ENCODE measurements around the gene CMC1. TPM values are rescaled to one million over a fixed set of nuclear protein-coding genes. Genes with fewer than 3 reads are reported as not detected.

The CMC1 gene
- total and polyA plus RNA-seq, 2 donors from 2014 or later = 20.0 to 71.0 TPM

GRCh38 chr3:28287046-28287445, 45.6 kb downstream of the CMC1 start:
- TF ChIP-seq CTCF (IDR thresholded peaks at IDR 0.05; ENCODE audit: borderline replicate concordance, extremely low read depth, insufficient read depth) = no peak
- Histone ChIP-seq H3K9ac (ENCODE audit: low read length in 3 of 3) (no peak overlapping the region), H3K27me3 (ENCODE audit: control insufficient read depth, insufficient read depth, low read length) (no peaks in the 10 kb centered on the region), H3K9me3 (ENCODE audit: control insufficient read depth in 2 of 3, insufficient read depth in 1 of 3, low read length in 3 of 3) (peaks cover 0 to 4% (median 0%) of the 10 kb centered on the region in 3 donors), H3K36me3 (ENCODE audit: control insufficient read depth in 2 of 3, insufficient read depth in 3 of 3, low read length in 3 of 3) (peaks cover 0 to 3% (median 0%) of the 10 kb centered on the region in 3 donors), H3K4me1 (ENCODE audit: control insufficient read depth in 2 of 3, insufficient read depth in 2 of 3, low read depth in 1 of 3, low read length in 3 of 3) (peaks cover 0 to 2% (median 0%) of the 10 kb centered on the region in 3 donors), H3K27ac (ENCODE audit: low read depth in 2 of 2, low read length in 2 of 2) (no peak overlapping the region), H3K4me3 (ENCODE audit: low read length in 3 of 3) (no peak overlapping the region)
- FAIRE-seq (no peak), DNase-seq (no peak)
- intact Hi-C loops (cut with DNase I) = no loop called here

- peaks cover 0 to 4% (median 0%) of the 10 kb centered on the region in 3 donors for H3K9me3 ChIP-seq (ENCODE audit: control insufficient read depth in 2 of 3, insufficient read depth in 1 of 3, low read length in 3 of 3)
- no peak for FAIRE-seq
- no peaks in the 10 kb centered on the region for H3K4me1 ChIP-seq (ENCODE audit: control insufficient read depth in 2 of 3, insufficient read depth in 2 of 3, low read depth in 1 of 3, low read length in 3 of 3)
- no peak overlapping the region for H3K4me3 ChIP-seq (ENCODE audit: low read length in 3 of 3)
- DNase-seq = no peak
- TF ChIP-seq CTCF (IDR thresholded peaks at IDR 0.05; ENCODE audit: borderline replicate concordance, extremely low read depth, insufficient read depth) = no peak
- no peak overlapping the region for H3K9ac ChIP-seq (ENCODE audit: low read length in 3 of 3)
- H3K36me3 ChIP-seq (ENCODE audit: control insufficient read depth in 2 of 3, insufficient read depth in 3 of 3, low read length in 3 of 3) = peaks cover 0 to 3% (median 0%) of the 10 kb centered on the region in 3 donors
- intact Hi-C loops (cut with DNase I) = no loop called here
- H3K27ac ChIP-seq (ENCODE audit: low read depth in 2 of 2, low read length in 2 of 2) = no peak overlapping the region
- no peaks in the 10 kb centered on the region for H3K27me3 ChIP-seq (ENCODE audit: control insufficient read depth, insufficient read depth, low read length)
Measured at GRCh38 chr3:28290863-28291300, 49.5 kb downstream of the CMC1 start.

GRCh38 chr3:28291577-28291976, 50.2 kb downstream of the CMC1 start:
- Histone ChIP-seq H3K27ac (ENCODE audit: low read depth in 2 of 2, low read length in 2 of 2) (no peak overlapping the region), H3K36me3 (ENCODE audit: control insufficient read depth in 2 of 3, insufficient read depth in 3 of 3, low read length in 3 of 3) (peaks cover 0 to 3% (median 0%) of the 10 kb centered on the region in 3 donors), H3K27me3 (ENCODE audit: control insufficient read depth, insufficient read depth, low read length) (no peaks in the 10 kb centered on the region), H3K4me1 (ENCODE audit: control insufficient read depth in 2 of 3, insufficient read depth in 2 of 3, low read depth in 1 of 3, low read length in 3 of 3) (no peaks in the 10 kb centered on the region), H3K9ac (ENCODE audit: low read length in 3 of 3) (no peak overlapping the region), H3K4me3 (ENCODE audit: low read length in 3 of 3) (no peak overlapping the region), H3K9me3 (ENCODE audit: control insufficient read depth in 2 of 3, insufficient read depth in 1 of 3, low read length in 3 of 3) (peaks cover 0 to 4% (median 0%) of the 10 kb centered on the region in 3 donors)
- intact Hi-C loops (cut with DNase I) = no loop called here
- no peak for DNase-seq
- TF ChIP-seq CTCF (IDR thresholded peaks at IDR 0.05; ENCODE audit: borderline replicate concordance, extremely low read depth, insufficient read depth) = no peak
- no peak for FAIRE-seq

- Histone ChIP-seq H3K4me3 (ENCODE audit: low read length in 3 of 3) (no peak overlapping the region), H3K27ac (ENCODE audit: low read depth in 2 of 2, low read length in 2 of 2) (no peak overlapping the region), H3K27me3 (ENCODE audit: control insufficient read depth, insufficient read depth, low read length) (no peaks in the 10 kb centered on the region), H3K4me1 (ENCODE audit: control insufficient read depth in 2 of 3, insufficient read depth in 2 of 3, low read depth in 1 of 3, low read length in 3 of 3) (no peaks in the 10 kb centered on the region), H3K9ac (ENCODE audit: low read length in 3 of 3) (no peak overlapping the region), H3K9me3 (ENCODE audit: control insufficient read depth in 2 of 3, insufficient read depth in 1 of 3, low read length in 3 of 3) (peaks cover 0 to 4% (median 0%) of the 10 kb centered on the region in 3 donors), H3K36me3 (ENCODE audit: control insufficient read depth in 2 of 3, insufficient read depth in 3 of 3, low read length in 3 of 3) (peaks cover 0 to 3% (median 0%) of the 10 kb centered on the region in 3 donors)
- DNase-seq (no peak), FAIRE-seq (no peak)
- intact Hi-C loops (cut with DNase I) = no loop called here
- TF ChIP-seq CTCF (IDR thresholded peaks at IDR 0.05; ENCODE audit: borderline replicate concordance, extremely low read depth, insufficient read depth) = no peak
Measured at GRCh38 chr3:28292622-28293021, 51.2 kb downstream of the CMC1 start.

All from kidney (tissue), 14 donors.